COLO668 (cell line): ENCODE results near the gene GAN.
"Not testable (repeated sequence)": the region's sequence is repeated elsewhere in the genome, so short reads cannot be mapped to it uniquely, and the experiment has no call there.

Experiments
- DNase-seq: peaks from one replicate; lab custom pipeline; 2025; ENCODE audit not compliant: unreplicated experiment; lab: John Stamatoyannopoulos, UW

Gene GAN

GRCh38 chr16:81422153-81422552, 107.4 kb downstream of the GAN start:
- not testable (repeated sequence) for DNase-seq

- DNase-seq, result no peak
Measured at GRCh38 chr16:81424771-81425170, 110.0 kb downstream of the GAN start.

- DNase-seq, result no peak
Measured at GRCh38 chr16:81427219-81427618, 112.5 kb downstream of the GAN start.

- no peak for DNase-seq
Measured at GRCh38 chr16:81429045-81429521, 114.3 kb downstream of the GAN start.

GRCh38 chr16:81431554-81432353, 117.0 kb downstream of the GAN start:
- DNase-seq, result peak; percentile 66

GRCh38 chr16:81432937-81433557, 118.3 kb downstream of the GAN start:
- DNase-seq, result peak; percentile 80

GRCh38 chr16:81435103-81435502, 120.3 kb downstream of the GAN start:
- no peak for DNase-seq

GRCh38 chr16:81435567-81435966, 120.8 kb downstream of the GAN start:
- no peak for DNase-seq

GRCh38 chr16:81436386-81436785, 121.6 kb downstream of the GAN start:
- DNase-seq, result no peak

- no peak for DNase-seq
Measured at GRCh38 chr16:81437865-81438264, 123.1 kb downstream of the GAN start.
